SU-DHL-6 (cell line): ENCODE results near the gene FUT4.
"Not testable (repeated sequence)": the region's sequence is repeated elsewhere in the genome, so short reads cannot be mapped to it uniquely, and the experiment has no call there.

ENCODE experiments used
- H2AFZ ChIP-seq: fragments of 200-600 bp; sonication (generic); 2 replicates; pipeline ENCODE4 v1.6.1; 2014; ENCODE audit warnings: low read depth, mild to moderate bottlenecking, moderate library complexity, mixed read lengths, antibody characterized with exemption, low read length; ENCODE audit not compliant: severe bottlenecking
- H3F3A ChIP-seq: fragments of 200-600 bp; shearing (Covaris generic); 2 replicates; pipeline ENCODE4 v1.6.0; 2016; ENCODE audit warnings: antibody characterized with exemption, mild to moderate bottlenecking; ENCODE audit not compliant: insufficient read depth
- H3K27ac ChIP-seq: fragments of 200-600 bp; sonication (generic); 2 replicates; pipeline ENCODE4 v1.5.1; 2016; ENCODE audit warnings: low read depth, mild to moderate bottlenecking, low read length, moderate library complexity, mixed read lengths
- H3K27me3 ChIP-seq: fragments of 200-600 bp; sonication (generic), shearing (Covaris generic); 2 replicates; pipeline ENCODE4 v1.6.0; 2014; ENCODE audit warnings: mild to moderate bottlenecking, low read length
- H3K36me3 ChIP-seq: fragments of 200-600 bp; sonication (generic); 2 replicates; pipeline ENCODE4 v1.6.1; 2014; ENCODE audit warnings: mild to moderate bottlenecking, low read length, mixed read lengths
- H3K4me2 ChIP-seq: fragments of 300-600, 200-600 bp; shearing (Covaris generic), sonication (generic); 2 replicates; pipeline ENCODE4 v1.6.0; 2014; ENCODE audit warnings: low read length, low read depth, mild to moderate bottlenecking; ENCODE audit not compliant: poor library complexity, severe bottlenecking
- H3K4me3 ChIP-seq: fragments of 200-600 bp; sonication (generic); 2 replicates; pipeline ENCODE4 v1.5.1; 2014; ENCODE audit warnings: antibody characterized with exemption, low read length, mild to moderate bottlenecking, mixed read lengths; ENCODE audit not compliant: insufficient read depth, poor library complexity, severe bottlenecking
- H3K79me2 ChIP-seq: fragments of 200-600 bp; sonication (generic); 2 replicates; pipeline ENCODE4 v1.6.1; 2014; ENCODE audit warnings: mild to moderate bottlenecking, low read length, moderate library complexity; ENCODE audit not compliant: insufficient read depth
- H3K9ac ChIP-seq: fragments of 200-600 bp; sonication (generic); 2 replicates; pipeline ENCODE4 v1.7.0; 2014; ENCODE audit warnings: mild to moderate bottlenecking, low read length
- H3K9me2 ChIP-seq: fragments of 200-600 bp; sonication (generic); replicated peaks from 2 replicates; pipeline ENCODE4 v1.6.1; 2014; ENCODE audit warnings: low read length; ENCODE audit not compliant: insufficient read depth
- H3K9me3 ChIP-seq: fragments of 200-600 bp; sonication (generic); 2 replicates; pipeline ENCODE4 v1.6.1; 2014; ENCODE audit warnings: low read length, mixed read lengths; ENCODE audit not compliant: insufficient read depth
- H4K20me1 ChIP-seq: fragments of 200-600 bp; sonication (generic); 2 replicates; pipeline ENCODE4 v1.6.1; 2014; ENCODE audit warnings: low read depth, mild to moderate bottlenecking, antibody characterized with exemption, low read length, moderate library complexity, mixed read lengths
- EZH2phosphoT487 ChIP-seq: fragments of 200-600 bp; sonication (generic), shearing (Covaris generic); conservative IDR thresholded peaks from 2 replicates; pipeline ENCODE4 v1.6.1; 2018; ENCODE audit warnings: mild to moderate bottlenecking, antibody characterized with exemption, low read length, moderate library complexity, mixed read lengths
- TF ChIP-seq, protein P1 (sequence below): fragments of 200-600 bp; sonication (generic); IDR thresholded peaks from one replicate; pipeline ENCODE4 v1.5.1; 2017; ENCODE audit warnings: antibody characterized with exemption, mild to moderate bottlenecking, low read length, moderate library complexity; ENCODE audit not compliant: insufficient read depth, poor library complexity, severe bottlenecking

Gene FUT4

GRCh38 chr11:94567181-94567670 is 23.5 kb downstream of the FUT4 start, which contains the start of gene PIWIL4:
PIWIL4 (plus strand) TSS chr11:94567368; CDS start chr11:94567519, 151 bp downstream.
- Histone ChIP-seq H3K9me3 (no peaks in the 10 kb centered on the region), H3K36me3 (no peaks in the 10 kb centered on the region), H3K4me2 (no peak within 1 kb of the TSS), H3K4me3 (no peak within 1 kb of the TSS), H3K27me3 (no peaks in the 10 kb centered on the region), H3K27ac (no peak within 1 kb of the TSS), H3K79me2 (no peaks in the 10 kb centered on the region), H4K20me1 (no peaks in the 10 kb centered on the region), H3F3A (no peaks in the 10 kb centered on the region), H3K9ac (no peak within 1 kb of the TSS), H3K9me2 (no peaks in the 10 kb centered on the region), H2AFZ (no peak within 1 kb of the TSS)
- TF ChIP-seq, protein P1, sequence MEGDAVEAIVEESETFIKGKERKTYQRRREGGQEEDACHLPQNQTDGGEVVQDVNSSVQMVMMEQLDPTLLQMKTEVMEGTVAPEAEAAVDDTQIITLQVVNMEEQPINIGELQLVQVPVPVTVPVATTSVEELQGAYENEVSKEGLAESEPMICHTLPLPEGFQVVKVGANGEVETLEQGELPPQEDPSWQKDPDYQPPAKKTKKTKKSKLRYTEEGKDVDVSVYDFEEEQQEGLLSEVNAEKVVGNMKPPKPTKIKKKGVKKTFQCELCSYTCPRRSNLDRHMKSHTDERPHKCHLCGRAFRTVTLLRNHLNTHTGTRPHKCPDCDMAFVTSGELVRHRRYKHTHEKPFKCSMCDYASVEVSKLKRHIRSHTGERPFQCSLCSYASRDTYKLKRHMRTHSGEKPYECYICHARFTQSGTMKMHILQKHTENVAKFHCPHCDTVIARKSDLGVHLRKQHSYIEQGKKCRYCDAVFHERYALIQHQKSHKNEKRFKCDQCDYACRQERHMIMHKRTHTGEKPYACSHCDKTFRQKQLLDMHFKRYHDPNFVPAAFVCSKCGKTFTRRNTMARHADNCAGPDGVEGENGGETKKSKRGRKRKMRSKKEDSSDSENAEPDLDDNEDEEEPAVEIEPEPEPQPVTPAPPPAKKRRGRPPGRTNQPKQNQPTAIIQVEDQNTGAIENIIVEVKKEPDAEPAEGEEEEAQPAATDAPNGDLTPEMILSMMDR: no peak
- TF ChIP-seq EZH2phosphoT487: no peak

GRCh38 chr11:94568200-94568599 is 24.5 kb downstream of the FUT4 start:
- Histone ChIP-seq H3K36me3 (no peaks in the 10 kb centered on the region), H4K20me1 (no peaks in the 10 kb centered on the region), H3K9me3 (no peaks in the 10 kb centered on the region)

GRCh38 chr11:94568717-94569116 is 25.0 kb downstream of the FUT4 start:
- H3K79me2 ChIP-seq: no peaks in the 10 kb centered on the region
- no peaks in the 10 kb centered on the region for H4K20me1 ChIP-seq
- no peak overlapping the region for H3K4me3 ChIP-seq
- no peak overlapping the region for H3K27ac ChIP-seq
- no peaks in the 10 kb centered on the region for H3K27me3 ChIP-seq
- no peak for TF ChIP-seq EZH2phosphoT487
- TF ChIP-seq, protein P1: no peak
- no peaks in the 10 kb centered on the region for H3K36me3 ChIP-seq
- H3K4me2 ChIP-seq: no peak overlapping the region
- H3F3A ChIP-seq: no peaks in the 10 kb centered on the region
- H2AFZ ChIP-seq: no peak overlapping the region
- no peaks in the 10 kb centered on the region for H3K9me3 ChIP-seq
- H3K9ac ChIP-seq: no peak overlapping the region
- H3K9me2 ChIP-seq: no peaks in the 10 kb centered on the region

More at GRCh38 chr11:94568200-94568599, 24.5 kb downstream of the FUT4 start:
- no peaks in the 10 kb centered on the region for H3K27me3 ChIP-seq
- TF ChIP-seq, protein P1: no peak
- TF ChIP-seq EZH2phosphoT487: no peak
- no peak overlapping the region for H3K4me3 ChIP-seq
- H3K9me2 ChIP-seq: no peaks in the 10 kb centered on the region
- H3K79me2 ChIP-seq: no peaks in the 10 kb centered on the region
- H3K4me2 ChIP-seq: no peak overlapping the region
- H2AFZ ChIP-seq: no peak overlapping the region
- no peak overlapping the region for H3K9ac ChIP-seq
- no peaks in the 10 kb centered on the region for H3F3A ChIP-seq
- no peak overlapping the region for H3K27ac ChIP-seq

DNA sequence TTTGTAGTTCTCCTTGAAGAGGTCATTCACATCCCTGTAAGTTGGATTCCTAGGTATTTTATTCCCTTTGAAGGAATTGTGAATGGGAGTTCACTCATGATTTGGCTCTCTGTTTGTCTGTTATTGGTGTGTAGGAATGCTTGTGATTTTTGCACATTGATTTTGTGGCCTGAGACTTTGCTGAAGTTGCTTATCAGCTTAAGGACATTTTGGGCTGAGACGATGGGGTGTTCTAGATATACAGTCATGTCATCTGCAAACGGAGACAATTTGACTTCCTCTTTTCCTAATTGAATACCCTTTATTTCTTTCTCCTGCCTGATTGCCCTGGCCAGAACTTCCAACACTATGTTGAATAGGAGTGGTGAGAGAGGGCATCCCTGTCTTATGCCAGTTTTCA is 29.3 kb downstream of the FUT4 start:
- not testable (repeated sequence) for H3F3A ChIP-seq, H3K79me2 ChIP-seq, H3K9me3 ChIP-seq, H3K27ac ChIP-seq, H3K27me3 ChIP-seq, H3K4me2 ChIP-seq, H3K9me2 ChIP-seq, H4K20me1 ChIP-seq, H3K4me3 ChIP-seq, H3K9ac ChIP-seq, H2AFZ ChIP-seq, H3K36me3 ChIP-seq
